Progenitor cell of endocrine pancreas (in vitro differentiated cells): Measurements from ENCODE around the gene TRAM2. TPM values are rescaled to one million over a fixed set of nuclear protein-coding genes. Genes with fewer than 3 reads are reported as not detected.

Experiments used
- DNase-seq: peaks from one replicate; pipeline ENCODE4 v3.0.0; 2021; ENCODE audit warnings: low spot score; ENCODE audit not compliant: unreplicated experiment
- H3K27ac Mint-ChIP-seq: 2 replicates; pipeline ENCODE4 v1.8.0; 2021; ENCODE audit warnings: mild to moderate bottlenecking, moderate library complexity, mixed read lengths
- H3K27me3 Mint-ChIP-seq: 2 replicates; pipeline ENCODE4 v1.8.0; 2021; ENCODE audit warnings: mixed read lengths
- H3K36me3 Mint-ChIP-seq: 2 replicates; pipeline ENCODE4 v1.8.0; 2022; ENCODE audit warnings: mixed read lengths; ENCODE audit not compliant: insufficient read depth
- H3K4me1 Mint-ChIP-seq: 2 replicates; pipeline ENCODE4 v1.8.0; 2021; ENCODE audit warnings: low read depth, mixed read lengths
- H3K4me3 Mint-ChIP-seq: 2 replicates; pipeline ENCODE4 v1.8.0; 2021; ENCODE audit warnings: low read depth, mild to moderate bottlenecking, moderate library complexity, mixed read lengths
- H3K9me3 Mint-ChIP-seq: 2 replicates; pipeline ENCODE4 v1.8.0; 2021; ENCODE audit warnings: low read depth, mixed read lengths
- total RNA-seq: library from RNA; stranded (reverse); gene quantifications from 2 replicates; pipeline ENCODE4 v1.2.1, GENCODE V29; 2021
- TF ChIP-seq, protein P1 (sequence below): fragments of 200-600 bp; sonication (generic); IDR thresholded peaks from one replicate; pipeline ENCODE4 v1.5.0; 2021; ENCODE audit warnings: antibody characterized with exemption, mild to moderate bottlenecking; ENCODE audit not compliant: unreplicated experiment

Gene TRAM2
- total RNA-seq, 1 donor from 2014 or later = 18.6 TPM

DNA sequence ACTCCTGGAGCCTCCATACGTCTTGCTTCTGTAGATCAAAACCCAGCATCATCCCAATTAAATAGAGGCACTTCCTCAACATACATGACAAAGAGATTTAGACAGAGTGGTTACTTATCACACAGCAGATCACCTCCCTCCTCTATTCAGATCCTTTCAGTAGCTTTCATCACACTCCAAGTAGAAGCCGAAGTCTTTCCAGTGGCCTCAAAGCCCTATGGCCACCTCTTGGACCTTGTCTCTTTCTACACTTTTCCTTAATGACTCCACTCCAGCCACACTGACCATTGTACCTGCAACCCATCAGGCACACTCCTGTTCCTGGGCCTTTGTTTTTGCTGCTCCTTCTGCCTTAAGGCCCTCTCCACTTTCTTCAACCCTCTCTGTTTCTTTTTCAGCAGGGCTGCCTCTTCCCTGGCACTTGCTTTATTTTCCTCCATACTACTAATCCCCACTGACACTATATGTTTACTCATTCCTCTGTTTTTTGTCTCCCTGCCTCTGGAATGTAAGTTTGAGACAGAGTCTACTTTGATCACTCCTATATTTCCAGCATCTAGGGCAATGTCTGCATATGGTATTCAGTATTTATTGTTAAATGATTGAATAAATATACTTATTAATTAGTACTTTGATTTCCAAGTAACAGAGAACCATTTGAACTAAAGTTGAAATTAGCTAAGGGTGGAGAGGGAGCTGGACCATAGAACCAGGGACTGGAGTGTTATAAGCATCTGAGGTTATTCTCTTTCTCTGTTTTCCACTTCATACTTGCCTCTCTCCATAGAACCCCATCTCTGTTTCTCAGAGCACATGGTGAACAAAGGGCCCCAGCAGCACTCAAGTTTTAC lies 43.4 kb upstream of the TRAM2 start:
- no peak overlapping the region for H3K27ac Mint-ChIP-seq
- no peaks in the 10 kb centered on the region for H3K9me3 Mint-ChIP-seq
- H3K4me3 Mint-ChIP-seq = no peak overlapping the region
- no peaks in the 10 kb centered on the region for H3K27me3 Mint-ChIP-seq
- DNase-seq = no peak
- H3K36me3 Mint-ChIP-seq = no peaks in the 10 kb centered on the region
- TF ChIP-seq, protein P1, sequence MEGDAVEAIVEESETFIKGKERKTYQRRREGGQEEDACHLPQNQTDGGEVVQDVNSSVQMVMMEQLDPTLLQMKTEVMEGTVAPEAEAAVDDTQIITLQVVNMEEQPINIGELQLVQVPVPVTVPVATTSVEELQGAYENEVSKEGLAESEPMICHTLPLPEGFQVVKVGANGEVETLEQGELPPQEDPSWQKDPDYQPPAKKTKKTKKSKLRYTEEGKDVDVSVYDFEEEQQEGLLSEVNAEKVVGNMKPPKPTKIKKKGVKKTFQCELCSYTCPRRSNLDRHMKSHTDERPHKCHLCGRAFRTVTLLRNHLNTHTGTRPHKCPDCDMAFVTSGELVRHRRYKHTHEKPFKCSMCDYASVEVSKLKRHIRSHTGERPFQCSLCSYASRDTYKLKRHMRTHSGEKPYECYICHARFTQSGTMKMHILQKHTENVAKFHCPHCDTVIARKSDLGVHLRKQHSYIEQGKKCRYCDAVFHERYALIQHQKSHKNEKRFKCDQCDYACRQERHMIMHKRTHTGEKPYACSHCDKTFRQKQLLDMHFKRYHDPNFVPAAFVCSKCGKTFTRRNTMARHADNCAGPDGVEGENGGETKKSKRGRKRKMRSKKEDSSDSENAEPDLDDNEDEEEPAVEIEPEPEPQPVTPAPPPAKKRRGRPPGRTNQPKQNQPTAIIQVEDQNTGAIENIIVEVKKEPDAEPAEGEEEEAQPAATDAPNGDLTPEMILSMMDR = no peak
- H3K4me1 Mint-ChIP-seq = no peaks in the 10 kb centered on the region

DNA sequence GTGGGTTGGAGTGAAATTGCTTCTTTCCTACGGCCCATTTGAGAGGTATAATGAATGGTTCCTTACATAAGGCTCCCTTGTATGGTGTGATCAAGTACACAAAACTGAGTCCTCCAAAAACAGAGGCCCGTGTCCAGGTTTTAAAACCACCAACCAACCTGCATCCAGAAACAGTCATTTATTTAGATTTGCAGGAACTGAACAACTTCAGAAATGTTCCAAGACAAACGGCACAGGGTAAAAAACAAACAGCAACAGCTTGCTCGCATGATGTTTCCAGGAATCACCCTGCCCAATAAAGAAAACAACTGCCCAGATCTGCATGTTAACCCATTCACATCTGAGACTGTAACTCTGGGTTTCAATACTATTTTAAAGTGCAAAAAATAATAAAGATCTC lies 40.2 kb upstream of the TRAM2 start:
- DNase-seq = no peak
- Mint-ChIP-seq H3K4me1 (no peaks in the 10 kb centered on the region), H3K27me3 (no peaks in the 10 kb centered on the region), H3K36me3 (no peaks in the 10 kb centered on the region), H3K4me3 (no peak overlapping the region), H3K9me3 (no peaks in the 10 kb centered on the region), H3K27ac (no peak overlapping the region)
- TF ChIP-seq, protein P1 = no peak

DNA sequence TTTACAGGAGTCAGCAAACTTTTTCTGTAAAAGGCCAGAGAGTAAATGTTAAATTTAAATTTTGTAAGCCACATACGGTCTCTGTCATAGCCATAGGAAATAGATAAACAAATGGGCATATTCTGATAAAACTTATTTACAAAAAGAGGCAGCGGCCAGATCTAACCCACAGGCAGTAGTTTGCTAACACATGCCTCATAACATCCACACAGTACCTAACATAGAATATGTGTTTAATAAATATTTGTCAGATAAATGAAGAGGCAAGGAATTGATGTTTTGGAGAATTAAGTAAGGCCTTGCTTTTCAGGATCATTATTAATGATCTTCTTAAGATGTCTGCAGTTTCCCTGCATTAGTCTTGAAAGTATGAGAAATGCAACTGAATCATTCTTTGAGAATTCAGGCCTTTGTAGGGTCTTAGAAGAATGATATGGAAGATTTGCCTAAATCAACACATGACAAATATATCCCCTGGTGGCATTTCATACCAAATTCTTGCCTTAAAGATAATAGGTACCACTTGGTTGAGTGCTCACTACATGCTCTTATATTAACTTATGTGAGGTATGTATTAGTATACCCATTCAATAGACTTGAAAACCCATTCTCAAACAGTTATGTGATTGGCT lies 39.3 kb upstream of the TRAM2 start:
- TF ChIP-seq, protein P1 = no peak
- Mint-ChIP-seq H3K4me3 (no peak overlapping the region), H3K9me3 (no peaks in the 10 kb centered on the region), H3K36me3 (no peaks in the 10 kb centered on the region), H3K4me1 (no peaks in the 10 kb centered on the region), H3K27me3 (no peaks in the 10 kb centered on the region), H3K27ac (no peak overlapping the region)
- no peak for DNase-seq

DNA sequence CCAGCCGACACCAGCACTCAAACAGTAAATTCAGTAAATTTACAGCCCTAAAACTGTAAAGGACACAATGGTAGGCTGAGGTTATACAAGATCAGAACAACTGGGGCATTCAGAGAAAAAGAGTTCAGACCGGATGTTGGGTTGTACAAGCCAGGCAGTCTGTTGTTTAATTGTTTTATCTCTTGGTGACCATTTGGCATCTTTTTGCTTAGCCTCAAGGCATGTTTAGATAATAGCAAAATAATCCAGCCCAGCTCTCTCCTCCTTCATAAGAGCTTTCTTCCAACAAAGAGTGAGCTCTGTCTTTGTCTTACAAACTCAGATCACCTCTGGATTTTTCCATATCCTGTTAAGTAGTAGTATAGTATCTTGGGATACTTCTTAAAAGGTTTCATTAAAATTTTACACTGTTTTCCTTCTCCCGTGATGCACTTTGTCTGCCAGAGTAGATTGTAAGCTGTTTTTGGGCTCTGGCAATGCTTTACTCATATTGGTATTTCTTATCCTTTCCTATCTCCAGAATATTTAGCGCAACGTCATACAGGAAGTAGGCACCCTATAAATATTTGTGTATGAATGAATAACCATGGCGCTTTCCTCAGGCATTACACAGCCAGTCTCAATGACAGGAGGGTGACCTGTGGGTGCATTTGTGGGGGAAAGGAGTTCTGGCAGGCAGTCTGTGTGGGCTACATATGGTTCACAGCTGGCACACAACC lies 35.6 kb upstream of the TRAM2 start:
- H3K4me3 Mint-ChIP-seq = no peak overlapping the region
- H3K9me3 Mint-ChIP-seq = peaks cover 11% of the 10 kb centered on the region
- peaks cover 1% of the 10 kb centered on the region for H3K36me3 Mint-ChIP-seq
- H3K4me1 Mint-ChIP-seq = peaks cover 4% of the 10 kb centered on the region
- no peak overlapping the region for H3K27ac Mint-ChIP-seq
- DNase-seq = no peak
- TF ChIP-seq, protein P1 = no peak
- no peaks in the 10 kb centered on the region for H3K27me3 Mint-ChIP-seq

GRCh38 chr6:52611833-52612232 lies 35.0 kb upstream of the TRAM2 start:
- Mint-ChIP-seq H3K9me3 (peaks cover 11% of the 10 kb centered on the region), H3K27me3 (no peaks in the 10 kb centered on the region), H3K36me3 (peaks cover 1% of the 10 kb centered on the region), H3K4me1 (peaks cover 4% of the 10 kb centered on the region), H3K27ac (no peak overlapping the region), H3K4me3 (no peak overlapping the region)
- TF ChIP-seq, protein P1 = no peak
- DNase-seq = no peak
